Body of pancreas (tissue), 4 donors: ENCODE measurements around the gene EGFLAM. TPM values are rescaled to one million over a fixed set of nuclear protein-coding genes. Genes with fewer than 3 reads are reported as not detected.

ENCODE experiments used
- ATAC-seq: fragments of 150-250 bp; one replicate; pipeline ENCODE4 v1.9.1; 2016
- DNase-seq, 4 donors: peaks; one replicate each; pipeline ENCODE4 v3.0.0-alpha.2; 2019
- H3K27ac ChIP-seq, 4 donors: fragments of 200-600 bp; sonication (generic); 1 replicate in 3 of 4; 2 replicates in 1 of 4; pipeline versions ENCODE4 v1.5.1 to v1.6.1; 2016 to 2019; ENCODE audit warnings: mild to moderate bottlenecking in 1 of 4, mixed read lengths in 1 of 4, moderate library complexity in 1 of 4
- H3K27me3 ChIP-seq, 2 donors: fragments of 200-600 bp; sonication (generic); one replicate each; pipeline ENCODE4 v1.6.0; 2016; ENCODE audit warnings: mild to moderate bottlenecking in 1 of 2
- H3K36me3 ChIP-seq, 2 donors: fragments of 200-600 bp; sonication (generic); replicated peaks in 1 of 2; 2 replicates each; pipeline ENCODE4 v1.5.1; 2016; ENCODE audit warnings: low read depth in 2 of 2; ENCODE audit not compliant: insufficient read depth in 1 of 2
- H3K4me1 ChIP-seq: fragments of 200-600 bp; sonication (generic); one replicate; pipeline ENCODE4 v1.6.0; 2016
- H3K4me3 ChIP-seq, 2 donors: fragments of 200-600 bp; sonication (generic); 1 replicate in 1 of 2; 2 replicates in 1 of 2; pipeline ENCODE4 v1.5.1; 2016 to 2019
- H3K9me3 ChIP-seq, 3 donors: fragments of 200-600 bp; sonication (generic); 1 replicate in 2 of 3; 2 replicates in 1 of 3; pipeline ENCODE4 v1.5.1; 2016
- POLR2A ChIP-seq, 3 donors: fragments of 450-650 bp; IDR thresholded peaks; one replicate each; pipeline ENCODE4 v1.6.1; 2016; ENCODE audit warnings: antibody characterized with exemption in 3 of 3, mild to moderate bottlenecking in 2 of 3
- WGBS, 2 donors: methylation state at CpG; one replicate each; pipeline ENCODE4 v1.1.5; 2017; 5-methylcytosine and 5-hydroxymethylcytosine counted together
- intact Hi-C: fragments of 100-400 bp; cut with DNase I; formaldehyde crosslinking; loops from one replicate; pipeline ENCODE4 v1.15.1; 2023
- total RNA-seq, 2 donors: library from RNA; depleted of rRNA; stranded (reverse); fragments of >200 nt; gene quantifications; one replicate each; pipeline ENCODE4 v1.1.0, GENCODE V29; 2016
- TF ChIP-seq, protein P1 (sequence below), 7 experiments: fragments of 450-650 bp in 4 of 7; fragments of 200-600 bp in 3 of 7; sonication (generic) in 3 of 7; IDR thresholded peaks; one replicate each; pipeline ENCODE4 v1.5.1; 2016 to 2019; ENCODE audit warnings: antibody characterized with exemption in 7 of 7

EGFLAM gene
- total RNA-seq, 2 donors from 2014 or later = 0.26 to 4.6 TPM

DNA sequence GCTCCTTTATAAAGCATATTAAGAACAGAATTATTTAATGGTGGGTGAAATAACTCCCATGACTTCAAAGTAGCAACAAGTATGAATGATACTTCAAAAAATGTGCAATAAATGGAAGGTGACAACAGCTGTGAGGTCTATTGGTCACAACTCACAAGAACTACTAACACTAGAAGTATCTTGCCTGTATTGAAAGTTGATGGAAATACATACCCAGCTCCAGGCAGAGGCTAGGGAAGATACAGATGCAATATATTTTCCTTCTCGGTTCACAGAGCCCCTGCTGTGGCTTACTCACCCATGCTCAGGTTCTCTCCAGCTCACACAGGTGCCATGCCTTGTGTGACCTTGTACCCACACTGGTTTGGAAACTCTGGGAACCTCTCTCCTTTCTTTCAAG, 164.3 kb downstream of the EGFLAM start:
- no peaks in the 10 kb centered on the region for H3K27me3 ChIP-seq
- H3K4me3 ChIP-seq = no peak overlapping the region
- H3K9me3 ChIP-seq = no peaks in the 10 kb centered on the region
- intact Hi-C loops = loop anchor here (5.0 kb wide), 1 partner anchor 385 kb away; no protein-coding TSS in a partner anchor
- ATAC-seq (no peak), DNase-seq (no peak)
- TF ChIP-seq, protein P1, sequence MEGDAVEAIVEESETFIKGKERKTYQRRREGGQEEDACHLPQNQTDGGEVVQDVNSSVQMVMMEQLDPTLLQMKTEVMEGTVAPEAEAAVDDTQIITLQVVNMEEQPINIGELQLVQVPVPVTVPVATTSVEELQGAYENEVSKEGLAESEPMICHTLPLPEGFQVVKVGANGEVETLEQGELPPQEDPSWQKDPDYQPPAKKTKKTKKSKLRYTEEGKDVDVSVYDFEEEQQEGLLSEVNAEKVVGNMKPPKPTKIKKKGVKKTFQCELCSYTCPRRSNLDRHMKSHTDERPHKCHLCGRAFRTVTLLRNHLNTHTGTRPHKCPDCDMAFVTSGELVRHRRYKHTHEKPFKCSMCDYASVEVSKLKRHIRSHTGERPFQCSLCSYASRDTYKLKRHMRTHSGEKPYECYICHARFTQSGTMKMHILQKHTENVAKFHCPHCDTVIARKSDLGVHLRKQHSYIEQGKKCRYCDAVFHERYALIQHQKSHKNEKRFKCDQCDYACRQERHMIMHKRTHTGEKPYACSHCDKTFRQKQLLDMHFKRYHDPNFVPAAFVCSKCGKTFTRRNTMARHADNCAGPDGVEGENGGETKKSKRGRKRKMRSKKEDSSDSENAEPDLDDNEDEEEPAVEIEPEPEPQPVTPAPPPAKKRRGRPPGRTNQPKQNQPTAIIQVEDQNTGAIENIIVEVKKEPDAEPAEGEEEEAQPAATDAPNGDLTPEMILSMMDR (IDR thresholded peaks at IDR 0.05) = no peak
- no peak for TF ChIP-seq POLR2A (IDR thresholded peaks at IDR 0.05)
- H3K4me1 ChIP-seq = no peaks in the 10 kb centered on the region
- no peak overlapping the region for H3K27ac ChIP-seq
- H3K36me3 ChIP-seq = no peaks in the 10 kb centered on the region
- 57 to 71% methylated on average over 1 of the region's 1 CpG for WGBS, 2 donors

DNA sequence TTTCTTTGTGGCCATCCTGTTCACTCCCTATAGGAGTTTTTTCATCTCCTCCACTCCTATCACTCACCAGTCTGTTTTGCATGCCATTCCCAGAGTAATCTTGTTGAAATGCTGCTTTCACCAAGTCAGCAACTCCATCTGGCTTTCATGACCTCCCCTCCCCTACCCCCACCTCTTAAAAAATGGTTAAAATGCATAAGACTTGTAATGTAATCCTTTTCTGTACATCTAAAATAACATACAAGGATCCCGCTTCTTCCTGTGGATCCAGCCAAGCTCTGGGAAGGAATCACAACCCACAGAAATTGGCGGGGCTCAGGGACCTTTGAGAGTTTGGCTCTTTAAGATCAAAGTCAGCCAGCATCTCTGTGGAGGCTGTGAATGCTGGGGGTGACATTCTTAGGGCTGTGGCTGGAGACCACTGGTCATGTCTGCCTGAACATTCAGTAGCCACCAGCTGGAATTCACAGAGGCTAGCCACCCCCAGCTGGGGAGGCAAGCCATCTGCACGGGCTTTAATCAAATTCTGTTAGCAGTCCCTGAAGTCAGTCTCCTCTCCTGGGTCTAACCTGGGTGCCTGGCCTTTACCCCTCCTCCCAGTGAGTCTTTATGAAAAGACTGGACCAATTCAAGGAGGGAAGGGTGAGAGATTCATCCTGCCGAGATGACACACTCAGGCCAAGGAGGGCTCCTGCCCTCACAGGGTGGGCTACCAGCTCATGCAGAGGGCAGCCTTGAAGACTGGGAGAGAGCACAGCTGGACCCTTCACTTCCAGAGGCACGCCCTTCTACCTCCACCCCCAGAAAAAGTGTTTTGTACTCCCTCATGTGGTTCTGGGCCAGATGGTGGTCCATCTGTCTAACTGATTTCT, 165.2 kb downstream of the EGFLAM start:
- Histone ChIP-seq H3K27me3 (no peaks in the 10 kb centered on the region), H3K4me1 (no peaks in the 10 kb centered on the region), H3K36me3 (no peaks in the 10 kb centered on the region), H3K9me3 (no peaks in the 10 kb centered on the region), H3K4me3 (no peak overlapping the region), H3K27ac (no peak overlapping the region)
- intact Hi-C loops = loop anchor here (5.0 kb wide), 1 partner anchor 384 kb away; no protein-coding TSS in a partner anchor
- no peak for ATAC-seq
- 65 to 82% methylated on average over 4 to 5 of the region's 5 CpGs for WGBS, 2 donors
- DNase-seq = no peak
- no peak for TF ChIP-seq POLR2A (IDR thresholded peaks at IDR 0.05)
- TF ChIP-seq, protein P1 (IDR thresholded peaks at IDR 0.05) = no peak

DNA sequence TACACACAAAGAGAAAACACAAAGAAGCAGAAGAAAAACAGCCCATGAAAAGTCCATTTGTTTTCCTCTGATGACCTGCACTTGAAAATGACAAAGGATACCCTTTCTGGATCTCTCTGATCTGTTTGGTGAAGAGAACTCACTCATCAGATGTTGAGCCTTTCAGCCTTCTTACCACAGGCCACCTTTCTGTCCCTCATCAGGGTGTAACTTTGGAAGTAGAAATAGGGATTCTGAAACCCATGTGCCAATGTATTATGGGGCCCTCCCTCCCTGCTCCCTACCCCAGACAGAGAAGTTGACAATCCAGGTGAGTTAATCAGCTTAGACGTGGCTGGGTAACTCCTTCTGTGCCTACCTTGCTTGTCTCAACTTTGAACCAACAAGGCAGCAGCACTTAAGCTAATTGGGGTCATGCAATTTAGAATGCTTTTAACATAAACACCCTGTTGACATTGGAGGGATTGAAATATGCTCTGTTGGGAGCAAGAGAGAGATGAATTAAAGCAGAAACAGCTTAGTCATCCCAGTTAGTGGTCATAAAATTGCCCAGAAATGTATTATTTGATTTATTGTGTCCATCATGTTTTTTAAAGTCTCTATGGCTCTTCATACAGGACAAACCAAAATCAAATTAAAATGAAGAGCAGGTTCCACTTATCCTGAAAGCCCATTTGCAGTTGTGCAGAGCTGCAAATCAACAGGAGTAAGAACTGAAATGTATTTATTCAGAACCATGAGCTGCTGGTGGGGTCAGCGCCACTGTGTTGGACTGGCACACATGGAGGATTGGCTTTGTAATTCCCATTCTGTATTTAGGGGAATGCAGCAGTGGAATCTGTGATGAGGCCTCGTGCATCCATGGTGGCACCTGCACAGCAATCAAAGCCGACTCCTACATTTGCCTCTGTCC, 166.0 kb downstream of the EGFLAM start:
- DNase-seq (no peak), ATAC-seq (no peak)
- H3K4me1 ChIP-seq = no peaks in the 10 kb centered on the region
- no peaks in the 10 kb centered on the region for H3K36me3 ChIP-seq
- H3K4me3 ChIP-seq = no peak overlapping the region
- intact Hi-C loops = loop anchor here (5.0 kb wide), 1 partner anchor 383 kb away; no protein-coding TSS in a partner anchor
- TF ChIP-seq, protein P1 (IDR thresholded peaks at IDR 0.05) = no peak
- no peak for TF ChIP-seq POLR2A (IDR thresholded peaks at IDR 0.05)
- no peaks in the 10 kb centered on the region for H3K27me3 ChIP-seq
- no peaks in the 10 kb centered on the region for H3K9me3 ChIP-seq
- H3K27ac ChIP-seq = no peak overlapping the region
- 70 to 79% methylated on average over 4 of the region's 4 CpGs for WGBS, 2 donors

DNA sequence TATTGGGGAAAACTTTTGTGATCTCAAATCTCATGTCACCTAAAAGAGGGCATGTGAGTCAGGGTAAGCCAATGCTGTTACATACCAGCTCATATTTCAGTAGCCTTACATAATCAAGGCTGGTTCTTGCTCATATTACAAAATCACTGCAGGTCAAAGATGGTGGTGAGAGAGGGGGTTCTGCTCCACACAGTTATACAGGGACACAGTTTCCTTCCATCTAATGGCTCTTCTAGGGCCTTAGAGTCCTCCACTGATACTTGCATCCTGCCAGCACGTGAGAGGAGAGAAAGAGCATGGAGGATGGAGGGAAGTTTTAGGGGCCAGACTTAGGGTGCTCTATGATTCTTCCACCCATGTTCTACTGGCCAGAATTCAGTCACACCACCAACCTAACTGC, 168.1 kb downstream of the EGFLAM start:
- WGBS, 2 donors = 53 to 73% methylated on average over 1 of the region's 1 CpG
- H3K27me3 ChIP-seq = no peaks in the 10 kb centered on the region
- no peak for TF ChIP-seq POLR2A (IDR thresholded peaks at IDR 0.05)
- TF ChIP-seq, protein P1 (IDR thresholded peaks at IDR 0.05) = no peak
- H3K4me1 ChIP-seq = no peaks in the 10 kb centered on the region
- intact Hi-C loops = no loop called here
- H3K36me3 ChIP-seq = no peaks in the 10 kb centered on the region
- H3K9me3 ChIP-seq = no peaks in the 10 kb centered on the region
- H3K27ac ChIP-seq = no peak overlapping the region
- DNase-seq (no peak), ATAC-seq (no peak)
- H3K4me3 ChIP-seq = no peak overlapping the region
